Measurements from ENCODE around the gene PCED1B.

Gene PCED1B

GRCh38 chr12:47206450-47207339 is 127.3 kb downstream of the PCED1B start:
- no peak overlapping the region for H2BK12ac ChIP-seq (ENCODE audit: low read length)
- H2AFZ ChIP-seq (ENCODE audit: insufficient read depth, low read length, poor library complexity): no peak overlapping the region
- H3K27me3 ChIP-seq (ENCODE audit: insufficient read depth, low read length): no peaks in the 10 kb centered on the region
- peaks cover 0 to 2% of the 10 kb centered on the region in 2 experiments for H3K4me1 ChIP-seq (ENCODE audit: control insufficient read depth in 1 of 2, insufficient read depth in 2 of 2, low read length in 2 of 2)
- H4K91ac ChIP-seq (ENCODE audit: low read depth, low read length): no peak overlapping the region
- no peaks in the 10 kb centered on the region for H3K79me1 ChIP-seq (ENCODE audit: low read length)
- H2AK5ac ChIP-seq (ENCODE audit: low read length): no peak overlapping the region
- no peak overlapping the region for H3K4ac ChIP-seq (ENCODE audit: low read depth, low read length)
- H3K23ac ChIP-seq (ENCODE audit: low read length): no peak overlapping the region
- H3K36me3 ChIP-seq (ENCODE audit: control insufficient read depth in 1 of 2, insufficient read depth in 2 of 2, low read length in 2 of 2): no peaks in the 10 kb centered on the region
- H4K12ac ChIP-seq (ENCODE audit: low read depth, low read length): no peak overlapping the region
- H3K9me3 ChIP-seq (ENCODE audit: insufficient read depth, low read depth, low read length): no peaks in the 10 kb centered on the region
- H3K4me2 ChIP-seq (ENCODE audit: low read length): no peak overlapping the region
- no peak overlapping the region for H3K18ac ChIP-seq (ENCODE audit: low read length)
- no peak overlapping the region for H3K14ac ChIP-seq (ENCODE audit: low read length)
- no CpG with 5 or more reads among the region's 5 CpGs for WGBS (ENCODE audit: extremely low coverage, insufficient coverage, insufficient read length)
- H3K9ac ChIP-seq (ENCODE audit: low read length): no peak overlapping the region
- no peak for DNase-seq
- no peak overlapping the region for H3K4me3 ChIP-seq (ENCODE audit: low read depth, low read length)
- no peak overlapping the region for H4K8ac ChIP-seq (ENCODE audit: low read depth, low read length)
- H2BK120ac ChIP-seq (ENCODE audit: insufficient read depth, low read length, poor library complexity): no peak overlapping the region
- no peak overlapping the region for H2BK5ac ChIP-seq (ENCODE audit: low read depth, low read length, poor library complexity)
- H3K27ac ChIP-seq (ENCODE audit: low read depth, low read length): no peak overlapping the region
- no peaks in the 10 kb centered on the region for H3K79me2 ChIP-seq (ENCODE audit: control insufficient read depth, insufficient read depth, low read length, poor library complexity)

- Histone ChIP-seq H3K18ac (ENCODE audit: low read length) (no peak overlapping the region), H3K79me2 (ENCODE audit: control insufficient read depth, insufficient read depth, low read length, poor library complexity) (no peaks in the 10 kb centered on the region), H4K12ac (ENCODE audit: low read depth, low read length) (no peak overlapping the region), H2BK5ac (ENCODE audit: low read depth, low read length, poor library complexity) (no peak overlapping the region), H3K4me3 (ENCODE audit: low read depth, low read length) (no peak overlapping the region), H4K8ac (ENCODE audit: low read depth, low read length) (no peak overlapping the region), H3K4me2 (ENCODE audit: low read length) (no peak overlapping the region), H3K4me1 (ENCODE audit: control insufficient read depth in 1 of 2, insufficient read depth in 2 of 2, low read length in 2 of 2) (peaks cover 0 to 2% of the 10 kb centered on the region in 2 experiments), H3K9ac (ENCODE audit: low read length) (no peak overlapping the region), H2BK120ac (ENCODE audit: insufficient read depth, low read length, poor library complexity) (no peak overlapping the region), H2AK5ac (ENCODE audit: low read length) (peak overlapping the region; percentile 70), H3K27me3 (ENCODE audit: insufficient read depth, low read length) (no peaks in the 10 kb centered on the region), H2AFZ (ENCODE audit: insufficient read depth, low read length, poor library complexity) (no peak overlapping the region), H3K27ac (ENCODE audit: low read depth, low read length) (no peak overlapping the region), H3K23ac (ENCODE audit: low read length) (no peak overlapping the region), H2BK12ac (ENCODE audit: low read length) (no peak overlapping the region), H3K4ac (ENCODE audit: low read depth, low read length) (no peak overlapping the region), H3K14ac (ENCODE audit: low read length) (no peak overlapping the region), H3K36me3 (ENCODE audit: control insufficient read depth in 1 of 2, insufficient read depth in 2 of 2, low read length in 2 of 2) (no peaks in the 10 kb centered on the region), H4K91ac (ENCODE audit: low read depth, low read length) (peak overlapping the region; percentile 5), H3K79me1 (ENCODE audit: low read length) (no peaks in the 10 kb centered on the region), H3K9me3 (ENCODE audit: insufficient read depth, low read depth, low read length) (no peaks in the 10 kb centered on the region)
- DNase-seq: no peak
- WGBS (ENCODE audit: extremely low coverage, insufficient coverage, insufficient read length): no CpG with 5 or more reads among the region's 2 CpGs
Observed at GRCh38 chr12:47207340-47207717, 127.9 kb downstream of the PCED1B start.

- H2BK12ac ChIP-seq (ENCODE audit: low read length): no peak overlapping the region
- H3K23ac ChIP-seq (ENCODE audit: low read length): no peak overlapping the region
- no peak overlapping the region for H3K4me3 ChIP-seq (ENCODE audit: low read depth, low read length)
- H2BK120ac ChIP-seq (ENCODE audit: insufficient read depth, low read length, poor library complexity): no peak overlapping the region
- no peaks in the 10 kb centered on the region for H3K27me3 ChIP-seq (ENCODE audit: insufficient read depth, low read length)
- H3K4me2 ChIP-seq (ENCODE audit: low read length): no peak overlapping the region
- no peak overlapping the region for H3K18ac ChIP-seq (ENCODE audit: low read length)
- H3K9me3 ChIP-seq (ENCODE audit: insufficient read depth, low read depth, low read length): no peaks in the 10 kb centered on the region
- no peak overlapping the region for H2BK5ac ChIP-seq (ENCODE audit: low read depth, low read length, poor library complexity)
- no peak overlapping the region for H4K12ac ChIP-seq (ENCODE audit: low read depth, low read length)
- no peak overlapping the region for H3K9ac ChIP-seq (ENCODE audit: low read length)
- H3K4ac ChIP-seq (ENCODE audit: low read depth, low read length): no peak overlapping the region
- peaks cover 0 to 2% of the 10 kb centered on the region in 2 experiments for H3K4me1 ChIP-seq (ENCODE audit: control insufficient read depth in 1 of 2, insufficient read depth in 2 of 2, low read length in 2 of 2)
- no CpG with 5 or more reads among the region's 3 CpGs for WGBS (ENCODE audit: extremely low coverage, insufficient coverage, insufficient read length)
- H3K79me1 ChIP-seq (ENCODE audit: low read length): no peaks in the 10 kb centered on the region
- H4K8ac ChIP-seq (ENCODE audit: low read depth, low read length): no peak overlapping the region
- no peaks in the 10 kb centered on the region for H3K36me3 ChIP-seq (ENCODE audit: control insufficient read depth in 1 of 2, insufficient read depth in 2 of 2, low read length in 2 of 2)
- no peak overlapping the region for H3K27ac ChIP-seq (ENCODE audit: low read depth, low read length)
- DNase-seq: no peak
- no peak overlapping the region for H3K14ac ChIP-seq (ENCODE audit: low read length)
- no peak overlapping the region for H4K91ac ChIP-seq (ENCODE audit: low read depth, low read length)
- no peaks in the 10 kb centered on the region for H3K79me2 ChIP-seq (ENCODE audit: control insufficient read depth, insufficient read depth, low read length, poor library complexity)
- no peak overlapping the region for H2AFZ ChIP-seq (ENCODE audit: insufficient read depth, low read length, poor library complexity)
- H2AK5ac ChIP-seq (ENCODE audit: low read length): no peak overlapping the region
Observed at GRCh38 chr12:47207829-47208248, 128.4 kb downstream of the PCED1B start.

- no peak overlapping the region for H3K18ac ChIP-seq (ENCODE audit: low read length)
- H3K23ac ChIP-seq (ENCODE audit: low read length): no peak overlapping the region
- H3K79me2 ChIP-seq (ENCODE audit: control insufficient read depth, insufficient read depth, low read length, poor library complexity): no peaks in the 10 kb centered on the region
- H3K4ac ChIP-seq (ENCODE audit: low read depth, low read length): no peak overlapping the region
- no peak overlapping the region for H3K27ac ChIP-seq (ENCODE audit: low read depth, low read length)
- H2BK12ac ChIP-seq (ENCODE audit: low read length): no peak overlapping the region
- peaks cover 0 to 2% of the 10 kb centered on the region in 2 experiments for H3K4me1 ChIP-seq (ENCODE audit: control insufficient read depth in 1 of 2, insufficient read depth in 2 of 2, low read length in 2 of 2)
- H3K4me3 ChIP-seq (ENCODE audit: low read depth, low read length): no peak overlapping the region
- WGBS (ENCODE audit: extremely low coverage, insufficient coverage, insufficient read length): no CpG with 5 or more reads among the region's 6 CpGs
- H2AFZ ChIP-seq (ENCODE audit: insufficient read depth, low read length, poor library complexity): no peak overlapping the region
- H3K4me2 ChIP-seq (ENCODE audit: low read length): no peak overlapping the region
- no peak overlapping the region for H4K12ac ChIP-seq (ENCODE audit: low read depth, low read length)
- no peak overlapping the region for H4K8ac ChIP-seq (ENCODE audit: low read depth, low read length)
- H2BK5ac ChIP-seq (ENCODE audit: low read depth, low read length, poor library complexity): no peak overlapping the region
- no peaks in the 10 kb centered on the region for H3K9me3 ChIP-seq (ENCODE audit: insufficient read depth, low read depth, low read length)
- H2AK5ac ChIP-seq (ENCODE audit: low read length): no peak overlapping the region
- H3K27me3 ChIP-seq (ENCODE audit: insufficient read depth, low read length): no peaks in the 10 kb centered on the region
- H3K9ac ChIP-seq (ENCODE audit: low read length): no peak overlapping the region
- no peak for DNase-seq
- no peak overlapping the region for H4K91ac ChIP-seq (ENCODE audit: low read depth, low read length)
- H3K36me3 ChIP-seq (ENCODE audit: control insufficient read depth in 1 of 2, insufficient read depth in 2 of 2, low read length in 2 of 2): no peaks in the 10 kb centered on the region
- H3K14ac ChIP-seq (ENCODE audit: low read length): no peak overlapping the region
- H3K79me1 ChIP-seq (ENCODE audit: low read length): no peaks in the 10 kb centered on the region
- no peak overlapping the region for H2BK120ac ChIP-seq (ENCODE audit: insufficient read depth, low read length, poor library complexity)
Observed at GRCh38 chr12:47209014-47209413, 129.6 kb downstream of the PCED1B start.

All from trophoblast cell (in vitro differentiated cells and primary cell).